SK-N-SH treated with all-trans-retinoic acid at 6 μM for 48 hours (cell line): ENCODE data around the gene PPP4R3A.
"Not testable (repeated sequence)": the region's sequence is repeated elsewhere in the genome, so short reads cannot be mapped to it uniquely, and the experiment has no call there.

Experiments used
- ATAC-seq: fragments of 200-7000 bp; cut with Tn5 transposase; 3 replicates; pipeline ENCODE4 v1.9.1; 2020; ENCODE audit warnings: mild to moderate bottlenecking, moderate library complexity
- ARNTL ChIP-seq: fragments of 450-650 bp; formaldehyde crosslinking; IDR thresholded peaks from 2 replicates; pipeline ENCODE4 v1.5.0; 2020; ENCODE audit warnings: low read depth, mild to moderate bottlenecking, moderate library complexity, borderline replicate concordance
- CREB5 ChIP-seq: fragments of 250-450 bp; sonication (Bioruptor Pico); IDR thresholded peaks from 2 replicates; pipeline ENCODE4 v1.5.1; 2020; ENCODE audit warnings: low read depth, mild to moderate bottlenecking, moderate library complexity
- CSDC2 ChIP-seq: fragments of 250-450 bp; sonication (Bioruptor Pico); IDR thresholded peaks from 2 replicates; pipeline ENCODE4 v1.5.0; 2020; ENCODE audit warnings: mild to moderate bottlenecking, moderate library complexity
- ESRRG ChIP-seq: fragments of 250-450 bp; sonication (Bioruptor Pico); IDR thresholded peaks from 2 replicates; pipeline ENCODE4 v1.6.1; 2021; ENCODE audit warnings: mild to moderate bottlenecking
- OSR1 ChIP-seq: fragments of 250-450 bp; sonication (Bioruptor Pico); IDR thresholded peaks from 2 replicates; pipeline ENCODE4 v1.8.0; 2022; ENCODE audit warnings: moderate library complexity, mild to moderate bottlenecking, inconsistent platforms
- PATZ1 ChIP-seq: fragments of 250-450 bp; sonication (Bioruptor Pico); IDR thresholded peaks from 2 replicates; pipeline ENCODE4 v1.8.0; 2020; ENCODE audit warnings: mild to moderate bottlenecking, moderate library complexity, borderline replicate concordance
- PPARA ChIP-seq: fragments of 250-450 bp; sonication (Bioruptor Pico); IDR thresholded peaks from 2 replicates; pipeline ENCODE4 v1.5.0; 2020; ENCODE audit warnings: mild to moderate bottlenecking, borderline replicate concordance
- RARB ChIP-seq: fragments of 250-450 bp; sonication (Bioruptor Pico); IDR thresholded peaks from 2 replicates; pipeline ENCODE4 v1.8.0; 2021; ENCODE audit warnings: mild to moderate bottlenecking, moderate library complexity
- TCF4 ChIP-seq: fragments of 250-450 bp; sonication (Bioruptor Pico); IDR thresholded peaks from 2 replicates; pipeline ENCODE4 v1.8.0; 2021; ENCODE audit warnings: mild to moderate bottlenecking, moderate library complexity, borderline replicate concordance
- TOX ChIP-seq: fragments of 250-450 bp; sonication (Bioruptor Pico); IDR thresholded peaks from 2 replicates; pipeline ENCODE4 v1.8.0; 2021; ENCODE audit warnings: mild to moderate bottlenecking, moderate library complexity, borderline replicate concordance
- ZC3H10 ChIP-seq: fragments of 250-450 bp; sonication (Bioruptor Pico); IDR thresholded peaks from 2 replicates; pipeline ENCODE4 v1.5.1; 2021; ENCODE audit warnings: mild to moderate bottlenecking, moderate library complexity
- ZFP3 ChIP-seq: fragments of 250-450 bp; sonication (Bioruptor Pico); IDR thresholded peaks from 2 replicates; pipeline ENCODE4 v1.5.0; 2020; ENCODE audit warnings: mild to moderate bottlenecking, moderate library complexity
- ZNF565 ChIP-seq: fragments of 450-650 bp; formaldehyde crosslinking; conservative IDR thresholded peaks from 2 replicates; pipeline ENCODE4 v1.5.0; 2020; ENCODE audit warnings: low read depth, mild to moderate bottlenecking, moderate library complexity
- ZNF70 ChIP-seq: fragments of 450-650 bp; formaldehyde crosslinking; IDR thresholded peaks from 2 replicates; pipeline ENCODE4 v1.5.0; 2020; ENCODE audit warnings: mild to moderate bottlenecking, moderate library complexity
- ZNF8 ChIP-seq: fragments of 450-650 bp; formaldehyde crosslinking; IDR thresholded peaks from 2 replicates; pipeline ENCODE4 v1.5.0; 2020; ENCODE audit warnings: mild to moderate bottlenecking, moderate library complexity
- TF ChIP-seq, protein P1 (sequence below): fragments of 250-450 bp; sonication (Bioruptor Pico); IDR thresholded peaks from 2 replicates; pipeline ENCODE4 v1.5.1; 2021; ENCODE audit warnings: mild to moderate bottlenecking, moderate library complexity
- TF ChIP-seq, protein P2 (sequence below): fragments of 250-450 bp; sonication (Bioruptor Pico); IDR thresholded peaks from 2 replicates; pipeline ENCODE4 v1.8.0; 2021; ENCODE audit warnings: low read depth, mild to moderate bottlenecking, moderate library complexity, borderline replicate concordance
- TF ChIP-seq, protein P3 (sequence below): fragments of 250-450 bp; sonication (Bioruptor Pico); IDR thresholded peaks from 2 replicates; pipeline ENCODE4 v1.5.0; 2020; ENCODE audit warnings: mild to moderate bottlenecking, moderate library complexity

PPP4R3A gene

DNA sequence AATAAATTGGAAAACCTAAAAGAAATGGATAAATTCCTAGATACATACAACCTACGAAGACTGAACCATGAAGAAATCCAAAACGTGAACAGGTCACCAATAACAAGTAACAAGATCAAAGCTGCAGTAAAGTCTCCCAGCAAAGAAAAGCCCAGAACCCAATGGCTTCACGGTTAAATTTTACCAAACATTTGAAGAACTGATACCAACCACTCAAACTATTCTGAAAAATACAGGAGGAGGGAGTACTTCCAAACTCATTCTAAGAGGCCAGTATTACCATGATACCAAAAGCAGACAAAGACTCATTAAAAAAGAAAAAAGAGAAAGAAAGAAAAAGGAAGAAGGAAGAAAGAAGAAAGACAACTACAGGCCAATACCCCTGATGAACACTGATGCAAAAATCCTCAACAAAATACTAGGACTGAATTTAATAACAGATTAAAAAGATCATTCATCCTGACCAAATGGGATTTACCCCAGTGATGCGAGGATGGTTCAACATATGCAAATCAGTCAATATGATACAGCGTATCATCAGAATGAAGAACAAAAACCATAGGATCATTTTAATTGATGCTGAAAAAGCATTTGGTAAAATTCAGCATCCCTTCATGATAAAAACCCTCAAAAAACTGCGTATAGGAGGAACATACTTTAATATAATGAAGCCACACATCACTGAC lies 65.6 kb downstream of the PPP4R3A start:
- no peak for ATAC-seq
- TF ChIP-seq, protein P1, sequence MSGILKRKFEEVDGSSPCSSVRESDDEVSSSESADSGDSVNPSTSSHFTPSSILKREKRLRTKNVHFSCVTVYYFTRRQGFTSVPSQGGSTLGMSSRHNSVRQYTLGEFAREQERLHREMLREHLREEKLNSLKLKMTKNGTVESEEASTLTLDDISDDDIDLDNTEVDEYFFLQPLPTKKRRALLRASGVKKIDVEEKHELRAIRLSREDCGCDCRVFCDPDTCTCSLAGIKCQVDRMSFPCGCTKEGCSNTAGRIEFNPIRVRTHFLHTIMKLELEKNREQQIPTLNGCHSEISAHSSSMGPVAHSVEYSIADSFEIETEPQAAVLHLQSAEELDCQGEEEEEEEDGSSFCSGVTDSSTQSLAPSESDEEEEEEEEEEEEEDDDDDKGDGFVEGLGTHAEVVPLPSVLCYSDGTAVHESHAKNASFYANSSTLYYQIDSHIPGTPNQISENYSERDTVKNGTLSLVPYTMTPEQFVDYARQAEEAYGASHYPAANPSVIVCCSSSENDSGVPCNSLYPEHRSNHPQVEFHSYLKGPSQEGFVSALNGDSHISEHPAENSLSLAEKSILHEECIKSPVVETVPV (CRISPR knock-in tag) = no peak
- TF ChIP-seq, all 23 proteins: peak for 0

- TF ChIP-seq PATZ1 (CRISPR knock-in tag) = no peak
- no peak for TF ChIP-seq ESRRG (CRISPR knock-in tag)
- TF ChIP-seq ZFP3 (CRISPR knock-in tag) = no peak
- no peak for TF ChIP-seq TOX (CRISPR knock-in tag)
- no peak for TF ChIP-seq ZNF565 (CRISPR knock-in tag)
- no peak for TF ChIP-seq ARNTL (CRISPR knock-in tag)
- no peak for TF ChIP-seq CSDC2 (CRISPR knock-in tag)
- TF ChIP-seq, protein P2, sequence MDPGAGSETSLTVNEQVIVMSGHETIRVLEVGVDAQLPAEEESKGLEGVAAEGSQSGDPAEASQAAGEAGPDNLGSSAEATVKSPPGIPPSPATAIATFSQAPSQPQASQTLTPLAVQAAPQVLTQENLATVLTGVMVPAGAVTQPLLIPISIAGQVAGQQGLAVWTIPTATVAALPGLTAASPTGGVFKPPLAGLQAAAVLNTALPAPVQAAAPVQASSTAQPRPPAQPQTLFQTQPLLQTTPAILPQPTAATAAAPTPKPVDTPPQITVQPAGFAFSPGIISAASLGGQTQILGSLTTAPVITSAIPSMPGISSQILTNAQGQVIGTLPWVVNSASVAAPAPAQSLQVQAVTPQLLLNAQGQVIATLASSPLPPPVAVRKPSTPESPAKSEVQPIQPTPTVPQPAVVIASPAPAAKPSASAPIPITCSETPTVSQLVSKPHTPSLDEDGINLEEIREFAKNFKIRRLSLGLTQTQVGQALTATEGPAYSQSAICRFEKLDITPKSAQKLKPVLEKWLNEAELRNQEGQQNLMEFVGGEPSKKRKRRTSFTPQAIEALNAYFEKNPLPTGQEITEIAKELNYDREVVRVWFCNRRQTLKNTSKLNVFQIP (CRISPR knock-in tag) = no peak
- no peak for TF ChIP-seq TCF4 (CRISPR knock-in tag)
- no peak for TF ChIP-seq RARB (CRISPR knock-in tag)
- TF ChIP-seq, protein P3, sequence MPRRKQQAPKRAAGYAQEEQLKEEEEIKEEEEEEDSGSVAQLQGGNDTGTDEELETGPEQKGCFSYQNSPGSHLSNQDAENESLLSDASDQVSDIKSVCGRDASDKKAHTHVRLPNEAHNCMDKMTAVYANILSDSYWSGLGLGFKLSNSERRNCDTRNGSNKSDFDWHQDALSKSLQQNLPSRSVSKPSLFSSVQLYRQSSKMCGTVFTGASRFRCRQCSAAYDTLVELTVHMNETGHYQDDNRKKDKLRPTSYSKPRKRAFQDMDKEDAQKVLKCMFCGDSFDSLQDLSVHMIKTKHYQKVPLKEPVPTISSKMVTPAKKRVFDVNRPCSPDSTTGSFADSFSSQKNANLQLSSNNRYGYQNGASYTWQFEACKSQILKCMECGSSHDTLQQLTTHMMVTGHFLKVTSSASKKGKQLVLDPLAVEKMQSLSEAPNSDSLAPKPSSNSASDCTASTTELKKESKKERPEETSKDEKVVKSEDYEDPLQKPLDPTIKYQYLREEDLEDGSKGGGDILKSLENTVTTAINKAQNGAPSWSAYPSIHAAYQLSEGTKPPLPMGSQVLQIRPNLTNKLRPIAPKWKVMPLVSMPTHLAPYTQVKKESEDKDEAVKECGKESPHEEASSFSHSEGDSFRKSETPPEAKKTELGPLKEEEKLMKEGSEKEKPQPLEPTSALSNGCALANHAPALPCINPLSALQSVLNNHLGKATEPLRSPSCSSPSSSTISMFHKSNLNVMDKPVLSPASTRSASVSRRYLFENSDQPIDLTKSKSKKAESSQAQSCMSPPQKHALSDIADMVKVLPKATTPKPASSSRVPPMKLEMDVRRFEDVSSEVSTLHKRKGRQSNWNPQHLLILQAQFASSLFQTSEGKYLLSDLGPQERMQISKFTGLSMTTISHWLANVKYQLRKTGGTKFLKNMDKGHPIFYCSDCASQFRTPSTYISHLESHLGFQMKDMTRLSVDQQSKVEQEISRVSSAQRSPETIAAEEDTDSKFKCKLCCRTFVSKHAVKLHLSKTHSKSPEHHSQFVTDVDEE = no peak
- ATAC-seq = no peak
These were observed 70.8 kb downstream of the PPP4R3A start for GRCh38 chr14:91439345-91439744.

DNA sequence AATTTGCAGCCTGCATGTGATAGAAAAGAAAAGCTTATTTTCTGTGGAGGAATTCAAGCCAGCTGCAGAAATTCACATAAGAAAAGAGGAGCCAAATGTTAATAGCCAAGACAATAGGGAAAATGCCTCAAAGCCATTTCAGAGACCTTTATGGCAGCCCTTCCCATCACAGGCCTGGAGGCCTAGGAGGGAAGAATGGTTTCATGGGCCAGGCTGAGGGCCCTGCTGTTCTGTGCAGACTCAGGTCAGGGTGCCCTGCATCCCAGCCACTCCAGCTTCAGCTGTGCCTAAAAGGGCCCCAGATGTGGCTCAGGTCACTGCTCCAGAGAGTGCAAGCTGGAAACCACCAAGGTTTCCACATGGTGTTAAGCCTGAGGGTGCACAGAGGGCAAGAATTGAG lies 71.3 kb downstream of the PPP4R3A start:
- TF ChIP-seq TOX (CRISPR knock-in tag) = no peak
- no peak for TF ChIP-seq ZNF70 (CRISPR knock-in tag)
- TF ChIP-seq OSR1 = no peak
- TF ChIP-seq CREB5 (CRISPR knock-in tag) = no peak
- TF ChIP-seq TCF4 (CRISPR knock-in tag) = no peak
- no peak for TF ChIP-seq ESRRG (CRISPR knock-in tag)
- no peak for TF ChIP-seq RARB (CRISPR knock-in tag)
- TF ChIP-seq ZNF8 = no peak
- TF ChIP-seq, protein P2 (CRISPR knock-in tag) = no peak
- no peak for TF ChIP-seq ZC3H10 (CRISPR knock-in tag)
- TF ChIP-seq, protein P1 (CRISPR knock-in tag) = no peak
- TF ChIP-seq PPARA (CRISPR knock-in tag) = no peak
- TF ChIP-seq ZNF565 (CRISPR knock-in tag) = no peak
- TF ChIP-seq PATZ1 (CRISPR knock-in tag) = no peak

GRCh38 chr14:91436266-91436665 lies 73.8 kb downstream of the PPP4R3A start:
- ATAC-seq = not testable (repeated sequence)

More for the DNA sequence above, 71.3 kb downstream of the PPP4R3A start:
- no peak for ATAC-seq
